Measurements from ENCODE around the gene NPTN. TPM values are rescaled to one million over a fixed set of nuclear protein-coding genes. Genes with fewer than 3 reads are reported as not detected.

Gene NPTN
- total and polyA plus RNA-seq, 2 of the 13 experiments (the other 11 are each of a cell fraction or from before 2014, with no cell fraction given): 78.0 to 110 TPM

DNA sequence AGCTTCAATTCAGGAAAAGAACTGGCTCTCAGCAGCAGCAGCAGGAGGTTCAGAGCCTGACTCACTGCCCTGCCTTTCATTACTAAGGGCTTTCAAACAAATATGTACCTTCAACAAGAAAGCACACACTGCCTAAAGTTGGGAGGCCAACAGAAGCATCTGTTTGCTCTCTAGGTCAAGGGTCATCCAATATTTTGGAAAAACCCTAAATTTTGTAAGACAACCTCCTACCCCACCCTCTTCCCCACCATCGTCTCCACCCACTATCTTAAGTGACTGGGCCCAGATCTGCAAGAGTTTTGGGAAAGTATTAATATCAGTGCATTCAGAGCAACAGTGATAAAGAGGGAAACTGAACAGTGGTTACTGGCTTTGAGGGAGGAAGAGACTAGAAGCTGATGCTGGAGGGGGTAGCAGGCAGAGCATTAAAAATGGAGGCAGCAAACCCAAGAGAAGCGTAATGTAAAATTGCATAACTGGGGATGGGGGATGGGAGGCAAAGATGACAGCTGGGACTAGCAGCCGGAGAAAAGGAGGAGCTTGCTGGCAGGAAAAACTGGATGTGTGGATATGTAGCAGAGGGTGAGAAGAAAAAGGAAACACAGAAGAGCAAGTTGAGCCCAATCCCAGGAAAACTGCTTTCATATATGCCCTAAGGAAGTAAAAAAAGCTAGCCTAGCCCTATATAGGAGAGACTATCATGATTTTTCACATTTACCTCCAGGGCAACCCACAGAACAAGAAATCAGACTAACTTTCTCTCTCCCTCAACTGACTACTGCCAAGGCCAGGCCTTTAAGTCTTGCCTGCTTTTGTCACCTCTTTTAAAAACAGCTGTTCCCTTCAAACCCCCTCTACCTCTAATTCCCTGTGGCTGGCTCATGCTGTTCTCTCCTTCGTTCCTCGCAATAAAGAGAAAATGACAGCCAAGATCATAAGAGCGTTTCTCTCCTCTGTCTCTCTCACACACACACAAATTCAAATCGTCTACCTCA, 31.4 kb downstream of the NPTN start (continued):
- TF ChIP-seq, protein P1, sequence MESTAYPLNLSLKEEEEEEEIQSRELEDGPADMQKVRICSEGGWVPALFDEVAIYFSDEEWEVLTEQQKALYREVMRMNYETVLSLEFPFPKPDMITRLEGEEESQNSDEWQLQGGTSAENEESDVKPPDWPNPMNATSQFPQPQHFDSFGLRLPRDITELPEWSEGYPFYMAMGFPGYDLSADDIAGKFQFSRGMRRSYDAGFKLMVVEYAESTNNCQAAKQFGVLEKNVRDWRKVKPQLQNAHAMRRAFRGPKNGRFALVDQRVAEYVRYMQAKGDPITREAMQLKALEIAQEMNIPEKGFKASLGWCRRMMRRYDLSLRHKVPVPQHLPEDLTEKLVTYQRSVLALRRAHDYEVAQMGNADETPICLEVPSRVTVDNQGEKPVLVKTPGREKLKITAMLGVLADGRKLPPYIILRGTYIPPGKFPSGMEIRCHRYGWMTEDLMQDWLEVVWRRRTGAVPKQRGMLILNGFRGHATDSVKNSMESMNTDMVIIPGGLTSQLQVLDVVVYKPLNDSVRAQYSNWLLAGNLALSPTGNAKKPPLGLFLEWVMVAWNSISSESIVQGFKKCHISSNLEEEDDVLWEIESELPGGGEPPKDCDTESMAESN (CRISPR knock-in tag; conservative IDR thresholded peaks at IDR 0.05): no peak
- TF ChIP-seq SMC3 (IDR thresholded peaks at IDR 0.05; ENCODE audit: low read length) (no peak), FOXM1 (CRISPR knock-in tag; IDR thresholded peaks at IDR 0.05) (no peak), ZNF496 (CRISPR knock-in tag; IDR thresholded peaks at IDR 0.05; ENCODE audit: insufficient replicate concordance) (no peak), TCF7L2 (IDR thresholded peaks at IDR 0.05; ENCODE audit: low read depth, low read length) (no peak), SAP130 (CRISPR knock-in tag; IDR thresholded peaks at IDR 0.05; ENCODE audit: low read depth) (0 out of 2 replicates have a peak, but pooled peaks have one; percentile 18), HOXA9 (CRISPR knock-in tag; IDR thresholded peaks at IDR 0.05; ENCODE audit: borderline replicate concordance) (no peak), BRD4 (CRISPR knock-in tag; IDR thresholded peaks at IDR 0.05) (no peak), RXRB (CRISPR knock-in tag; IDR thresholded peaks at IDR 0.05; ENCODE audit: borderline replicate concordance) (peak; percentile 36; the same call in 1 of the 2 replicates), ZNF12 (CRISPR knock-in tag; IDR thresholded peaks at IDR 0.05) (peak; percentile 37; the same call in 1 of the 2 replicates), HOXA3 (CRISPR knock-in tag; IDR thresholded peaks at IDR 0.05) (no peak)
- TF ChIP-seq, protein P2, sequence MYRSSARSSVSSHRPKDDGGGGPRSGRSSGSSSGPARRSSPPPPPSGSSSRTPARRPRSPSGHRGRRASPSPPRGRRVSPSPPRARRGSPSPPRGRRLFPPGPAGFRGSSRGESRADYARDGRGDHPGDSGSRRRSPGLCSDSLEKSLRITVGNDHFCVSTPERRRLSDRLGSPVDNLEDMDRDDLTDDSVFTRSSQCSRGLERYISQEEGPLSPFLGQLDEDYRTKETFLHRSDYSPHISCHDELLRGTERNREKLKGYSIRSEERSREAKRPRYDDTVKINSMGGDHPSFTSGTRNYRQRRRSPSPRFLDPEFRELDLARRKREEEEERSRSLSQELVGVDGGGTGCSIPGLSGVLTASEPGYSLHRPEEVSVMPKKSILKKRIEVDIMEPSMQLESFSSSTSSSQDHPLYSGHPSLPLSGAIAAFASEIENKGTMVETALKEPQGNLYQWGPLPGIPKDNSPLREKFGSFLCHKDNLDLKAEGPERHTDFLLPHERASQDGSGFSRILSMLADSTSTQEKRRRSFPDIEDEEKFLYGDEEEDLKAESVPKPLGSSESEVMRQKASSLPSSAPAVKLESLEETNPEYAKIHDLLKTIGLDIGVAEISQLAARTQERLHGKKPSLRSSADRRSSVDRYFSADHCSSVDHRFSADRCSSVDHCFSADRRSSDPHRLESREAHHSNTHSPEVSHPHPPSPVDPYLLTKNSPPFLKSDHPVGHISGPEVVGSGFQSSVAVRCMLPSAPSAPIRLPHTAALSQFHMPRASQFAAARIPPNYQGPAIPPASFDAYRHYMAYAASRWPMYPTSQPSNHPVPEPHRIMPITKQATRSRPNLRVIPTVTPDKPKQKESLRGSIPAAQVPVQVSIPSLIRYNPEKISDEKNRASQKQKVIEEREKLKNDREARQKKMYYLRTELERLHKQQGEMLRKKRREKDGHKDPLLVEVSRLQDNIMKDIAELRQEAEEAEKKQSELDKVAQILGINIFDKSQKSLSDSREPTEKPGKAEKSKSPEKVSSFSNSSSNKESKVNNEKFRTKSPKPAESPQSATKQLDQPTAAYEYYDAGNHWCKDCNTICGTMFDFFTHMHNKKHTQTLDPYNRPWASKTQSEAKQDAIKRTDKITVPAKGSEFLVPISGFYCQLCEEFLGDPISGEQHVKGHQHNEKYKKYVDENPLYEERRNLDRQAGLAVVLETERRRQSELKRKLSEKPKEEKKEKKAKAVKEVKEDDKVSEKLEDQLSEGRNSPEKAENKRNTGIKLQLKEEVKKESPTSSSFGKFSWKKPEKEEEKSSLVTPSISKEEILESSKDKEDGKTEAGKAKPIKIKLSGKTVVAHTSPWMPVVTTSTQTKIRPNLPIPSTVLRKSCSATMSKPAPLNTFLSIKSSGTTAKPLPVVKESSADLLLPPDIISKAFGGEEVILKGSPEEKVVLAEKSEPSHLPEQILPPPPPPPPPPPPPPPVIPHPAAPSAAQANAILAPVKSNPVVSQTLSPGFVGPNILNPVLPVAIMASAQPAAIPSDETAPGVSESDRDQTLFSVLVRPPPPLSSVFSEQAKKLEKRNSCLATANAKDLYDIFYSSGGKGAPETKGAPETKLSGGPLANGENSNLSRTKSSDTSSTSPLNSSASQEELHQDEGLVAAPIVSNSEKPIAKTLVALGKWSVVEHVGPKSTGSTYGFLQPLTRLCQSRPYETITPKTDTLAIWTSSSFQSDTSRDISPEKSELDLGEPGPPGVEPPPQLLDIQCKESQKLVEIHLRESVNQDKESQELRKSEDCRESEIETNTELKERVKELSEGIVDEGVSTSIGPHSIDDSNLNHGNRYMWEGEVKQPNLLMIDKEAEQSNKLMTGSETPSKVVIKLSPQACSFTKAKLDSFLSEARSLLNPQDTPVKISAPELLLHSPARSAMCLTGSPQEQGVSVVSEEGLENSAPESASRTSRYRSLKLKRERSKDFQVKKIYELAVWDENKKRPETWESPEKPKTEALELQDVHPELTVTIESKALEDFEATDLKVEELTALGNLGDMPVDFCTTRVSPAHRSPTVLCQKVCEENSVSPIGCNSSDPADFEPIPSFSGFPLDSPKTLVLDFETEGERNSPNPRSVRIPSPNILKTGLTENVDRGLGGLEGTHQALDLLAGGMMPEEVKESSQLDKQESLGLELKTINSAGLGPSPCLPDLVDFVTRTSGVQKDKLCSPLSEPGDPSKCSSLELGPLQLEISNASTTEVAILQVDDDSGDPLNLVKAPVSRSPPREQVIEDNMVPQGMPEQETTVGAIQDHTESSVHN (CRISPR knock-in tag; IDR thresholded peaks at IDR 0.05): no peak
- TF ChIP-seq, protein P3, sequence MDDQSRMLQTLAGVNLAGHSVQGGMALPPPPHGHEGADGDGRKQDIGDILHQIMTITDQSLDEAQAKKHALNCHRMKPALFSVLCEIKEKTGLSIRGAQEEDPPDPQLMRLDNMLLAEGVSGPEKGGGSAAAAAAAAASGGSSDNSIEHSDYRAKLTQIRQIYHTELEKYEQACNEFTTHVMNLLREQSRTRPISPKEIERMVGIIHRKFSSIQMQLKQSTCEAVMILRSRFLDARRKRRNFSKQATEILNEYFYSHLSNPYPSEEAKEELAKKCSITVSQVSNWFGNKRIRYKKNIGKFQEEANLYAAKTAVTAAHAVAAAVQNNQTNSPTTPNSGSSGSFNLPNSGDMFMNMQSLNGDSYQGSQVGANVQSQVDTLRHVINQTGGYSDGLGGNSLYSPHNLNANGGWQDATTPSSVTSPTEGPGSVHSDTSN (CRISPR knock-in tag; IDR thresholded peaks at IDR 0.05; ENCODE audit: borderline replicate concordance): no peak
- TF ChIP-seq, protein P4, sequence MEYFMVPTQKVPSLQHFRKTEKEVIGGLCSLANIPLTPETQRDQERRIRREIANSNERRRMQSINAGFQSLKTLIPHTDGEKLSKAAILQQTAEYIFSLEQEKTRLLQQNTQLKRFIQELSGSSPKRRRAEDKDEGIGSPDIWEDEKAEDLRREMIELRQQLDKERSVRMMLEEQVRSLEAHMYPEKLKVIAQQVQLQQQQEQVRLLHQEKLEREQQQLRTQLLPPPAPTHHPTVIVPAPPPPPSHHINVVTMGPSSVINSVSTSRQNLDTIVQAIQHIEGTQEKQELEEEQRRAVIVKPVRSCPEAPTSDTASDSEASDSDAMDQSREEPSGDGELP (IDR thresholded peaks at IDR 0.05; ENCODE audit: borderline replicate concordance, low read depth): peak; percentile 65; the same call in 1 of the 2 replicates
- TF ChIP-seq, protein P5, sequence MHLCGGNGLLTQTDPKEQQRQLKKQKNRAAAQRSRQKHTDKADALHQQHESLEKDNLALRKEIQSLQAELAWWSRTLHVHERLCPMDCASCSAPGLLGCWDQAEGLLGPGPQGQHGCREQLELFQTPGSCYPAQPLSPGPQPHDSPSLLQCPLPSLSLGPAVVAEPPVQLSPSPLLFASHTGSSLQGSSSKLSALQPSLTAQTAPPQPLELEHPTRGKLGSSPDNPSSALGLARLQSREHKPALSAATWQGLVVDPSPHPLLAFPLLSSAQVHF (CRISPR knock-in tag; IDR thresholded peaks at IDR 0.05): no peak

All from HepG2 (cell line).